ENCODE measurements around the gene RASA4B. TPM values are rescaled to one million over a fixed set of nuclear protein-coding genes. Genes with fewer than 3 reads are reported as not detected.

The RASA4B gene
- total RNA-seq, 1 donor from 2014 or later, result 12.3 TPM

DNA sequence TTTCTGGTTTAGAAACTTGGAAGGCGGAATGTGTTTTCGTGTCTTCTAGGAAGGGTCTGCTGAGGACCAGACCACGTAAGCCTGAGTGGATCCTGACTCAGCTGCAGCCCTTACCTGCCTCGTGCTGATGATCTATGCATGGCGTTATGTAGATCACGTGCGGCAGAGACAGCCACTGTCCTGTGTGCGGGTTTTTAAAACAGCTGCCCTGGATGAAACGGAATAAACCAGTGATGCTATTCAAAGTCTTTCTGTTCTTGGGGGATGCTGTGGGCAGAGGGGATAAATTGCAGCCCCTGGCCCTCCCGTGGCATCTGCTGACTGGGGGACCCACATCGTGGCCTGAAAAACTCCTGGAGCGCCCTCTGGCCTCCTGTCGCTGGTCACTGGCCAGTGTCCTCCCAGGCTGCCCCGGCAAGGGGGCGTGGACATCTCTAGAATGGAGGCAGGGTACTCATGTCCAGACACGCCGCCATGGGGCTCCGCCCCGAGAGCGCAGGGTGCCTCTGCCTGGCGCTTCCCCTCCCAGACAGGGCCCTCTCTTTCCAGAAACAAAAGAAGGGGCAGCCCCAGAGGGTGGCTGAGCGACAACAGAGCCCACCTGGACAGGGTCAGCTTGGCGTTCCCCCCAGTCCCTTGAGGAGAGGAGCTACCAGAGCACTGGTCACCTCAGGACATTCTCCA is 66.1 kb downstream of the RASA4B start:
- DNase-seq (ENCODE audit: low spot score), result no peak
- TF ChIP-seq, protein P1, sequence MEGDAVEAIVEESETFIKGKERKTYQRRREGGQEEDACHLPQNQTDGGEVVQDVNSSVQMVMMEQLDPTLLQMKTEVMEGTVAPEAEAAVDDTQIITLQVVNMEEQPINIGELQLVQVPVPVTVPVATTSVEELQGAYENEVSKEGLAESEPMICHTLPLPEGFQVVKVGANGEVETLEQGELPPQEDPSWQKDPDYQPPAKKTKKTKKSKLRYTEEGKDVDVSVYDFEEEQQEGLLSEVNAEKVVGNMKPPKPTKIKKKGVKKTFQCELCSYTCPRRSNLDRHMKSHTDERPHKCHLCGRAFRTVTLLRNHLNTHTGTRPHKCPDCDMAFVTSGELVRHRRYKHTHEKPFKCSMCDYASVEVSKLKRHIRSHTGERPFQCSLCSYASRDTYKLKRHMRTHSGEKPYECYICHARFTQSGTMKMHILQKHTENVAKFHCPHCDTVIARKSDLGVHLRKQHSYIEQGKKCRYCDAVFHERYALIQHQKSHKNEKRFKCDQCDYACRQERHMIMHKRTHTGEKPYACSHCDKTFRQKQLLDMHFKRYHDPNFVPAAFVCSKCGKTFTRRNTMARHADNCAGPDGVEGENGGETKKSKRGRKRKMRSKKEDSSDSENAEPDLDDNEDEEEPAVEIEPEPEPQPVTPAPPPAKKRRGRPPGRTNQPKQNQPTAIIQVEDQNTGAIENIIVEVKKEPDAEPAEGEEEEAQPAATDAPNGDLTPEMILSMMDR (IDR thresholded peaks at IDR 0.05), result no peak
- no peak overlapping the region for H3K4me3 Mint-ChIP-seq (ENCODE audit: unreplicated experiment)

DNA sequence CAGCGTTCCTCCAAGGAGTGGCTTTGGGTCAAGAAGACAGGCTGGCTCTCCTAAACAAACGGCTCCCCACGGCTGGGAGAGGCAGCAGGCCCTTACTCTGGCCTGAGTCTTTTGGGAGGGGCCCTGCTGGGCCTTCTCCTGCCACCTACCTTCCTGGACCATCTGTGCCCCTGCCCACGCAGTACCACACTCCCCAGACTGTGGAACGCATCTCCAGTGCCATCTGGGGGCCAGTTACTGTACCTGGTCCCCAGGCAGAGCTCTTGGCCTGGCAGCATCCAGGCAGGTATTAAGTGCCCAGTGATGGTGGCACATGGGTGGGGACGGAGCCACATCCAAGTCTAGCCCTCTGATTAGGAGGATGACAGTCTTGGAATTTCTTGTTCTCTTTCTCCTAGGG is 67.3 kb downstream of the RASA4B start:
- DNase-seq (ENCODE audit: low spot score), result no peak
- TF ChIP-seq, protein P1 (IDR thresholded peaks at IDR 0.05), result peak; percentile 43
- no peaks in the 10 kb centered on the region for H3K9me3 Mint-ChIP-seq (ENCODE audit: low read depth)
- H3K4me3 Mint-ChIP-seq (ENCODE audit: unreplicated experiment), result no peak overlapping the region
- H3K27ac Mint-ChIP-seq (ENCODE audit: unreplicated experiment), result no peak overlapping the region
- peaks cover 6% of the 10 kb centered on the region for H3K36me3 Mint-ChIP-seq (ENCODE audit: low read depth)
- H3K4me1 Mint-ChIP-seq (ENCODE audit: low read depth), result no peaks in the 10 kb centered on the region
- no peaks in the 10 kb centered on the region for H3K27me3 Mint-ChIP-seq (ENCODE audit: low read depth)

More for the DNA sequence above, 66.1 kb downstream of the RASA4B start:
- H3K27ac Mint-ChIP-seq (ENCODE audit: unreplicated experiment), result no peak overlapping the region
- peaks cover 5% of the 10 kb centered on the region for H3K36me3 Mint-ChIP-seq (ENCODE audit: low read depth)
- no peaks in the 10 kb centered on the region for H3K27me3 Mint-ChIP-seq (ENCODE audit: low read depth)
- H3K4me1 Mint-ChIP-seq (ENCODE audit: low read depth), result peaks cover 3% of the 10 kb centered on the region
- no peaks in the 10 kb centered on the region for H3K9me3 Mint-ChIP-seq (ENCODE audit: low read depth)

DNA sequence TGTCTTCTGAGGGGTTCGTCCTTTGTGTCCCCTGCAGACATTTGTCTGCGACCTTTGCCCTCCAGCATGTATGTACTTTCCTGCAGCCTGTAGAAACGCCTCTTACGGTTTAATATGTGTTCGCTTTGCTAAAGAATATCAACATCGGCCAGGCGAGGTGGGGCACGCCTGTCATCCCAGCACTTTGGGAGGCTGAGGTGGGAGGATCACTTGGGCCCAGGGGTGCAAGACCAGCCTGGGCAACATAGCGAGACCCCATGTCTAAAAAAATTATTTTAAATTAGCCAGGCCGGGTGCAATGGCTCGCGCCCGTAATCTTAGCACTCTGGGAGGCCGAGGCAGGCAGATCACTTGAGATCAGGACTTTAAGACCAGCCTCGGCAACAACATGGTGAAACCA is 68.4 kb downstream of the RASA4B start:
- DNase-seq (ENCODE audit: low spot score), result no peak
- H3K9me3 Mint-ChIP-seq (ENCODE audit: low read depth), result no peaks in the 10 kb centered on the region
- H3K27me3 Mint-ChIP-seq (ENCODE audit: low read depth), result no peaks in the 10 kb centered on the region
- H3K36me3 Mint-ChIP-seq (ENCODE audit: low read depth), result peaks cover 10% of the 10 kb centered on the region
- TF ChIP-seq, protein P1 (IDR thresholded peaks at IDR 0.05), result no peak
- no peak overlapping the region for H3K4me3 Mint-ChIP-seq (ENCODE audit: unreplicated experiment)
- no peak overlapping the region for H3K27ac Mint-ChIP-seq (ENCODE audit: unreplicated experiment)
- H3K4me1 Mint-ChIP-seq (ENCODE audit: low read depth), result no peaks in the 10 kb centered on the region

DNA sequence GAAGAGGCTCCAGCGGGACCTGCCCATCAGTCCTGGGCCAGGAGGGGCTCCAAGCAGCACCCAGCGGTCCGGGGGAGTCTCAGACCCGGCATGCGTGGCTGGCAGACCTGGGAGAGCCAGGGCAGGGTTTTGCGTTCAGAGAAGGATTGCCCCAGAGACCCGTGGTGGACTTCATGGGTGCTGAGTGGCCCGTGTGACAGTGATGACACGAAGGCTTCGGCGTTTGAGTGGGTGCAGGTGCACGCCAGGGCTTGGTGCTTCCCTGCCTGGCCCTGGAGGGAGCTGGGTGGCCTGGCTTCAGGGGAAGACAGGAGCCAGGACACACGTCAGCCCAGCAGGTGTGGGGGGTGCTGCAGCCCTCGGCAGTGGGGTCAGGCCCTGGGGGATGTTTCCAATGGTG is 70.3 kb downstream of the RASA4B start:
- no peak for DNase-seq (ENCODE audit: low spot score)
- Mint-ChIP-seq H3K27ac (ENCODE audit: unreplicated experiment) (no peak overlapping the region), H3K4me3 (ENCODE audit: unreplicated experiment) (no peak overlapping the region), H3K36me3 (ENCODE audit: low read depth) (peaks cover 10% of the 10 kb centered on the region), H3K4me1 (ENCODE audit: low read depth) (no peaks in the 10 kb centered on the region), H3K9me3 (ENCODE audit: low read depth) (no peaks in the 10 kb centered on the region), H3K27me3 (ENCODE audit: low read depth) (no peaks in the 10 kb centered on the region)
- TF ChIP-seq, protein P1 (IDR thresholded peaks at IDR 0.05), result no peak

DNA sequence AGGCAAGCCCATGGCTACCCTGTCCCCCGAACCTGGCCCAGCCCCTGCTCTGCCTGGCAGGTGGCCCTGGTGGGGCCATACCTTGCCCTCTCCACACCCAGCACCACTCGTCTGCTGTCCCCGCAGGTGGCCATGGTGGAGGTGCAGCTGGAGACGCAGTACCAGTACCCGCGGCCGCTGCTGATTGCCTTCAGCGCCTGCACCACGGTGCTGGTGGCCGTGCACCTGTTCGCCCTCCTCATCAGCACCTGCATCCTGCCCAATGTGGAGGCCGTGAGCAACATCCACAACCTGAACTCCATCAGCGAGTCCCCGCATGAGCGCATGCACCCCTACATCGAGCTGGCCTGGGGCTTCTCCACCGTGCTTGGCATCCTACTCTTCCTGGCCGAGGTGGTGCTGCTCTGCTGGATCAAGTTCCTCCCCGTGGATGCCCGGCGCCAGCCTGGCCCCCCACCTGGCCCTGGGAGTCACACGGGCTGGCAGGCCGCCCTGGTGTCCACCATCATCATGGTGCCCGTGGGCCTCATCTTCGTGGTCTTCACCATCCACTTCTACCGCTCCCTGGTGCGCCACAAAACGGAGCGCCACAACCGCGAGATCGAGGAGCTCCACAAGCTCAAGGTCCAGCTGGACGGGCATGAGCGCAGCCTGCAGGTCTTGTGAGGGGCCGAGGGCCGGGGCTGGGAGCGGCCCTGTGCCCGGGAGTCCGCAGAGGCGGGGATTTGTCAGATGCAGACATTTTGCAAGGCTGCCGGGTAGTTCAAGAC is 71.0 kb downstream of the RASA4B start:
- H3K9me3 Mint-ChIP-seq (ENCODE audit: low read depth), result no peaks in the 10 kb centered on the region
- no peaks in the 10 kb centered on the region for H3K27me3 Mint-ChIP-seq (ENCODE audit: low read depth)
- TF ChIP-seq, protein P1 (IDR thresholded peaks at IDR 0.05), result no peak
- peaks cover 13% of the 10 kb centered on the region for H3K36me3 Mint-ChIP-seq (ENCODE audit: low read depth)
- no peak for DNase-seq (ENCODE audit: low spot score)
- no peaks in the 10 kb centered on the region for H3K4me1 Mint-ChIP-seq (ENCODE audit: low read depth)
- H3K27ac Mint-ChIP-seq (ENCODE audit: unreplicated experiment), result no peak overlapping the region
- H3K4me3 Mint-ChIP-seq (ENCODE audit: unreplicated experiment), result no peak overlapping the region

All from chondrocyte (in vitro differentiated cells).